Measurements from ENCODE around the gene GAST.

The GAST gene

DNA sequence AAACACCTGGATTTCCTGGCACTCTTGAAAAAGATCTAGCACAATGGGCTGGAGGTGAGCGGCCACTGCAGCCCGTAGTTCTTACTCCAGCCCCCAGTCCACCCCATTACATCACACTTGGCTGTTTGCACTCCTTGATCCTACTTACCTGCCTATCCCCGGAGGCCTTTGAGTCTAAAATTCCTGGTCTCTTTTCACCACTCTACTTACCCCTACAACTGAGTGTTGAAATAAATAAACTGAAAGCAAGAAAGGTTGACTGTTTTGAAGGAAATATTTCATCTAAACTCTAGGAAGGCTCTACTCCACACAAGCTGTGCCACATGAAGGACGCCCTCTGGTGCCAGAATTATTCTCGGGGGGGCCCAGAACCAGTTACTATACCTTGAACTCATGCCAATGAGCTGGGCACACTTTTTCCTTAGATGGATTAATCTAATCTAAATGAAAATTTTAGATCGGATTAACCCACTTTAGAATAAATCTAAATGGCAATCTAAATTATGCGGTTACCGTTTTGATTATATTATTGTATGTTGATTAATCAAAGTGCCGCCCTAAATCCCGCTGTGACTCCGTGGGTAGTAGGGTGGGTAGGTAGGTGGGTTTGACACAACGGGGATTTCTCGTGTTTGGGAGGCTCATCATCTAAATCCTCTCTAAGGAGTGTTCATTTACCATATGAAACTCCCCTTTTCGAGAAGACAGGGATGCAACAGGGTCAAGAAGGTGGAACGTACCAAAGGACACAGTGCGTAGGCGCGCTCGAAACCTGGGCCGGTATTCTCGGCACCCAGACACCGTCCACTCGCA, 24.1 kb upstream of the GAST start:
- Histone ChIP-seq H3K9me3 (ENCODE audit: control insufficient read depth, insufficient read depth, low read length) (no peaks in the 10 kb centered on the region), H3K4me3 (ENCODE audit: low read depth, low read length) (peak overlapping the region; percentile 89), H3K4me1 (ENCODE audit: control insufficient read depth, insufficient read depth, low read length) (no peaks in the 10 kb centered on the region), H3K36me3 (ENCODE audit: control insufficient read depth, insufficient read depth, low read length) (peaks cover 34% of the 10 kb centered on the region), H3K27me3 (ENCODE audit: control insufficient read depth, insufficient read depth, low read length) (no peaks in the 10 kb centered on the region), H3K9ac (ENCODE audit: low read depth, low read length) (peak overlapping the region; percentile 70)

DNA sequence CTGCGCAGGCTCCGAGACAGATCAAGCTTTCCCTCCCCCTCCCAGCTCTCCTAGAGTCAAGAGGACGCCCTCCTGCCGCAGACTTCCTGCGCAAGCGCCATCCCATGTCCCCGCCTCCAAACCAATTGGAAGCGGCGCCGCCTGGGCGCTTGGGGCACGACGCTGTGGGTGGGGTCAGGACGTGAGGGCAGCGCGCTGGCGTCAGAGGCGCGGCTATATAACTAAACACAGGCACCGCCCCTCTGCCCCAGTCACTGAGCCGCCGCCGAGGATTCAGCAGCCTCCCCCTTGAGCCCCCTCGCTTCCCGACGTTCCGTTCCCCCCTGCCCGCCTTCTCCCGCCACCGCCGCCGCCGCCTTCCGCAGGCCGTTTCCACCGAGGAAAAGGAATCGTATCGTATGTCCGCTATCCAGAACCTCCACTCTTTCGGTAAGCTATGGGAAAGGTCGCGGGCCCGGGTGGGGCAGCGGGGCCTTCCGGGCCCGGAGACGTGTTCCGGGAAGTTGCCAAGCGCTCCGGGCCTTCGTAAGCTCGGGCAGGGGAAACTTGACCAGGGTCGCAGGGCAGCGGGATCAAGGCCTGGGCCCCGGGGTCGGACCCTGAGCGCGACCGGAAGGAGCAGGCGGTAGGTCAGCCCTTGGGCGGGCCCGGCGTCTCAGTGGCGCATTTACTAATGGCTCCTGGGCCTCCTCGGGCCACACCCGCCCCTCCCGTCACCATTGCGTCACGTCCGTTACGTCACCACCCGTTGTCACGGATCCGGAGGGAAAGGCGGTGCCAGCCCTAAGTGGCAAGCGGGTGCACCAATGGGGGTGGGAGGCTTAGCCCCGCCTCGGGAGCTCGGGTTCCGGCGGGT, 23.3 kb upstream of the GAST start, which contains the start of gene EIF1:
TSS of gene EIF1 (plus strand) at position 245 of the 856 bp plus-strand sequence. CDS start at position 399, 154 bp downstream.
- H3K9me3 ChIP-seq (ENCODE audit: control insufficient read depth, insufficient read depth, low read length), result no peaks in the 10 kb centered on the region
- H3K36me3 ChIP-seq (ENCODE audit: control insufficient read depth, insufficient read depth, low read length), result peaks cover 34% of the 10 kb centered on the region
- no peaks in the 10 kb centered on the region for H3K4me1 ChIP-seq (ENCODE audit: control insufficient read depth, insufficient read depth, low read length)
- H3K27me3 ChIP-seq (ENCODE audit: control insufficient read depth, insufficient read depth, low read length), result no peaks in the 10 kb centered on the region
- peak within 1 kb of the TSS; percentile 97 for H3K4me3 ChIP-seq (ENCODE audit: low read depth, low read length)
- H3K9ac ChIP-seq (ENCODE audit: low read depth, low read length), result peak within 1 kb of the TSS; percentile 98

DNA sequence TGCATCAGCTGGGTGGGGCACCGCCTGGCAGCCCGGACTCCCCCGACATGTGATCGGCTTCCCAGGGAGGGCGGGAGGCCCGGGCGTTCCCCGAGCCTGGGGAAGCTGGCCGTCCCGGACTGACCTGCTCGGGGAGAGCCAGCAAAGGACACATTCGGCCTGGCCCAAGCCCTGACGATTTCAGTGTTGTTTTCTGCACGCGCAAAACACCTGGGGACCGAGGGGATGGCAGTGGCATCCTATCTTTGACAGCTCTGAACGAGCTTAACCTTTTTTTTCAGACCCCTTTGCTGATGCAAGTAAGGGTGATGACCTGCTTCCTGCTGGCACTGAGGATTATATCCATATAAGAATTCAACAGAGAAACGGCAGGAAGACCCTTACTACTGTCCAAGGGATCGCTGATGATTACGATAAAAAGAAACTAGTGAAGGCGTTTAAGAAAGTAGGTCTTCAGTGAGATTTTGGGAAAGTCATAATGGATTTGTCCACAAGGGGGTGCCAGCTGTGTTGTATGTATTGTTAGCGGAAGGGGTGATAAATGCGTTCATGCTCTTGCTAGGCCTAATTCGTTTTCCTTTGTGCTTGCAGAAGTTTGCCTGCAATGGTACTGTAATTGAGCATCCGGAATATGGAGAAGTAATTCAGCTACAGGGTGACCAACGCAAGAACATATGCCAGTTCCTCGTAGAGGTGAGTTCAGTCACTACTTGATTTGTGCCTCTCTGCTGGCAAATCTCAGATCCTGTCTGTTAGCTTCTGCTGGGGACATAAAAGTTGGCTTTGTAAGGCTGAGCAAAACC, 22.4 kb upstream of the GAST start:
- Histone ChIP-seq H3K36me3 (ENCODE audit: control insufficient read depth, insufficient read depth, low read length) (peaks cover 34% of the 10 kb centered on the region), H3K4me1 (ENCODE audit: control insufficient read depth, insufficient read depth, low read length) (no peaks in the 10 kb centered on the region), H3K4me3 (ENCODE audit: low read depth, low read length) (peak overlapping the region; percentile 97), H3K27me3 (ENCODE audit: control insufficient read depth, insufficient read depth, low read length) (no peaks in the 10 kb centered on the region), H3K9ac (ENCODE audit: low read depth, low read length) (peak overlapping the region; percentile 97), H3K9me3 (ENCODE audit: control insufficient read depth, insufficient read depth, low read length) (no peaks in the 10 kb centered on the region)

DNA sequence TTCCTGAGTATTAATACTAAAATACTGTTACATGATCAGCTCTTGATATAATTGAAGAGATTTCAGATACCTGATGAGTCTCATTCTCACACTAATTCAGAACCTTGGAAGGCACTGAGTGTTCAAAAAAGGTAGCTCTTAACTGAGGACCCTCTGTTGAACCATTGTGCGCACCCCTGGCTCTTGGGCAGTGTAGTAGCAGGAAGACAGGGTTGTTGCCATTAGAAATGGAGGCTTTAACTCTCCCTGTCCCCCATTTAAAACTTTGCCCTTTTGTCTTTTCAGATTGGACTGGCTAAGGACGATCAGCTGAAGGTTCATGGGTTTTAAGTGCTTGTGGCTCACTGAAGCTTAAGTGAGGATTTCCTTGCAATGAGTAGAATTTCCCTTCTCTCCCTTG, 21.6 kb upstream of the GAST start:
- H3K9me3 ChIP-seq (ENCODE audit: control insufficient read depth, insufficient read depth, low read length), result no peaks in the 10 kb centered on the region
- no peaks in the 10 kb centered on the region for H3K4me1 ChIP-seq (ENCODE audit: control insufficient read depth, insufficient read depth, low read length)
- H3K9ac ChIP-seq (ENCODE audit: low read depth, low read length), result peak overlapping the region; percentile 97
- H3K27me3 ChIP-seq (ENCODE audit: control insufficient read depth, insufficient read depth, low read length), result no peaks in the 10 kb centered on the region
- H3K4me3 ChIP-seq (ENCODE audit: low read depth, low read length), result peak overlapping the region; percentile 97
- peaks cover 34% of the 10 kb centered on the region for H3K36me3 ChIP-seq (ENCODE audit: control insufficient read depth, insufficient read depth, low read length)

DNA sequence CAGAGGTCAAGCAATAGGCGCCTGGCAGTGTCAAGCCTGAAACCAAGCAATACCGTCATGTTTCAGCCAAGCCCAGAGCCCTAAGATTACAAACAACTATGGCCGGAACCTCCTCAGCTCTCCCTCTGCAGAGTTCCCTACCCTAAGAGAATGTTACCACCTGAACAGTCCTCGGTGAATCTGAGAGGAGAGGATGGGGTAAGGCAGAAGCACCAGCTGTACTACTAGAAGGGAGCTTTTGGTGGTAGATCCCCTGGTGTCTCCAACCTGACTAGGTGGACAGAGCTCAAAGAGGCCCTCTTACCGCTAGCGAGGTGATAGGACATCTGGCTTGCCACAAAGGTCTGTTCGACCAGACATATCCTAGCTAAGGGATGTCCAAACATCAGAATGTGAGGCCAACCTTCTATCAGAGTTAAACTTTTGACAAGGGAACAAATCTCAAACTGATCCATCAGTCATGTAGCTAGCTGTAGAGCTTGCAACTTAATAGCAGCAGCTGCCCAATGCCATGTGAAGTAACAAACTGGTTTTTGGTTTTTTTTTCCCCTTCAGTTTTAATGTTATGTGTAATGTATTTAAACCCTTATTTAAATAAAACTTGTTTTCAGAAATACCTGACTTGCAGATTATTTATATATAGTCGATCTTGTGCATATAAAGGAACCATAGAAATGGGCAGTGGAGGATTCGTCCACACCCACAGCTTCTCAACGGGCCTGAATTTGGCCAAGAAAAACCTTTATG, 20.9 kb upstream of the GAST start:
- Histone ChIP-seq H3K9me3 (ENCODE audit: control insufficient read depth, insufficient read depth, low read length) (no peaks in the 10 kb centered on the region), H3K27me3 (ENCODE audit: control insufficient read depth, insufficient read depth, low read length) (no peaks in the 10 kb centered on the region), H3K9ac (ENCODE audit: low read depth, low read length) (no peak overlapping the region), H3K36me3 (ENCODE audit: control insufficient read depth, insufficient read depth, low read length) (peaks cover 34% of the 10 kb centered on the region), H3K4me1 (ENCODE audit: control insufficient read depth, insufficient read depth, low read length) (peaks cover 1% of the 10 kb centered on the region), H3K4me3 (ENCODE audit: low read depth, low read length) (no peak overlapping the region)

DNA sequence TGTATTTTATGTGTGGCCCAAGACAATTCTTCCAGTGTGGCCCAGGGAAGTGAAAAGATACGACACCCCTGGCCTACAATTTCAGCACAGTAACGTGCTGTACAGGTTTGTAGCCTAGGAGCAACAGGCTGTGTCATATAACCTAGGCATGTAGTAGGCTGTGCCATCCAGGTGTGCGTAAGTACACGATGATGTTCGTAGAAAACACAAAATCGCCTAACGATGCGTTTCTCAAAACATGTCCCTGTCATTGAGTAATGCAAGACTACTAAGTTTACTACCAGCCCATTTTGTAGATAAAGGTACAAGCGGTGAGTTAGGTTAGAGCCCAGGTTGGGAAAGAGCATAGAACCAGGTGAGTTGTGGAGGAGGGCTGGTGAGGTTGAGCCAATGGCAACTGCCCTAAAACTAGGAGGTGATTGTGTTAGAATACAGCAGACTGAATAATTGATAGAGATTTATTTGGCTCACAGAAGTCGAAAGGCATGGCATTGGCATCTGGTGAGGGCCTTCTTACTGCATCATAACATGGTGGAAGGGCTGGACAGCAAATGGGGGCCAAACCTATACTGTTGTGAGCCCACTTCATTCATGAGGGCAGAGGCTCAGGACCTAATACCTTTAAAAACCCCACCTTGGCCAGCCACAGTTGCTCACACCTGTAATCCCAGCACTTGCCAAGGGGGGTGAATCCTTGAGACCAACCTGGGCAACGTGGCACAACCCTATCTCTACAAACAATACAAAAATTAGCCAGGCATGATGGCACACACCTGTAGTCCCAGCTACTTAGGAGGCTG, 19.2 kb upstream of the GAST start:
- H3K36me3 ChIP-seq (ENCODE audit: control insufficient read depth, insufficient read depth, low read length), result peaks cover 34% of the 10 kb centered on the region

DNA sequence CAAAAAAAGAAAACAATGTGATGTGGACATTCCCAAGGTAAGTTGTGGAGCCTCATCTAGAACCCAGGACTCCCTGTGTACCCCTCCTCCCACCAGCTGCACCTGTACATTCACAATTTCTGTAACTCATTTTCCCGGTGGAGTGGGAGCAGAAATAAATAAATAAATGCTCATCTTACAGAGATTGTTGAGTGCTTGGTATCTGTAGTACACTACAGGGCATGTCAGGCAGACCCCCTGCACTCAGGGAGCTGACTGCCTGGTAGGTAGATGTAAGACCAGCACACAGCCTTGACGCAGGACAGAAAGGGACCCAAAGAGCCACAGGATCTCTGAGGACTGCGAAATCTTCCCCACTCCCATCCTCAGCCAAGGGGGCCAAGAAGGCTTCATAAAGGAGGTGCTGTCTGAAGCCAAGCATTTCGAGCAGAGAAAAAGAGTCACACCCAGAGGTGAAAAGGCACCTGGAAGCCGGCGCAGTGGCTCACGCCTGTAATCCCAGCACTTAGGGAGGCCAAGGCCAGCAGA, 16.9 kb upstream of the GAST start:
- no peaks in the 10 kb centered on the region for H3K27me3 ChIP-seq (ENCODE audit: control insufficient read depth, insufficient read depth, low read length)
- peaks cover 2% of the 10 kb centered on the region for H3K4me1 ChIP-seq (ENCODE audit: control insufficient read depth, insufficient read depth, low read length)
- H3K36me3 ChIP-seq (ENCODE audit: control insufficient read depth, insufficient read depth, low read length), result peaks cover 24% of the 10 kb centered on the region
- H3K9me3 ChIP-seq (ENCODE audit: control insufficient read depth, insufficient read depth, low read length), result no peaks in the 10 kb centered on the region
- no peak overlapping the region for H3K9ac ChIP-seq (ENCODE audit: low read depth, low read length)
- no peak overlapping the region for H3K4me3 ChIP-seq (ENCODE audit: low read depth, low read length)

More for the DNA sequence above, 19.2 kb upstream of the GAST start:
- peaks cover 2% of the 10 kb centered on the region for H3K4me1 ChIP-seq (ENCODE audit: control insufficient read depth, insufficient read depth, low read length)
- no peak overlapping the region for H3K9ac ChIP-seq (ENCODE audit: low read depth, low read length)
- no peak overlapping the region for H3K4me3 ChIP-seq (ENCODE audit: low read depth, low read length)
- no peaks in the 10 kb centered on the region for H3K9me3 ChIP-seq (ENCODE audit: control insufficient read depth, insufficient read depth, low read length)
- H3K27me3 ChIP-seq (ENCODE audit: control insufficient read depth, insufficient read depth, low read length), result no peaks in the 10 kb centered on the region

DNA sequence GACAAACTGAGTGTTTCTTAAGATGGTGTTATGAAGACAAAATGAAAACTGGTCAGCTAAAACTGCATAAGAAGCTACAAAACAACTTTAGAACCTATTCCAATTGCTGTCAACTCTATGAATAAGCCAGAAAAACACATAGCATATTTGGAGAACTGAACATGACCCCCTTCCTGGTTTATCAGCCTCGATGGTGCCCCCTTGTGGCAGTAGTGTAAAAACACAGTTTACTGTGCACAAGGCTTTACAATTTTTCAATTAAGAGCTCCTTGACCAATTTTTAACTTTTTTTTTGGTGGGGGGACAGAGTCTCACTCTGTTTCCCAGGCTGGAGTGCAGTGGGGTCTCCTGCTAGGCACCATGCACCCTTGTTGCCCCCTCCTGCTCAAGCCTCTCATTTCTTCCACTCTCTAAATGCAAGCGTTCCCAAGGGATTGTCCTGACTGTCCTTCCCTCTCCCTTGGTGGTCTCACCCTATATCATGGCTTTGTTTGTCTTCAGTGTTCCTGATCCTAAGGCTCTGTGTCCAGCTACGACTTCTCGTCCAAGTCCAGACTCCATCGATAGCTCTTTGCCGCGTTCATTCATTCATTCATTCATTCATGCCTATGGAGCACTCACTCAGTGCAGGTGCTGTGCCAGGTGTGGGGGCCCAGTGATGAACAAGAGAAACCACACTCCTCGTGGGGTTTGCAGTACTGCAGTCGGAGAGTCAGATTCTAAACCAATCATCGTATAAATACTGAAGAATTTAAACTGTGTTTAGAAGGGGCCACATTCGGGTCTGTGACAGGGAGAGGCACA, 16.0 kb upstream of the GAST start:
- Histone ChIP-seq H3K9ac (ENCODE audit: low read depth, low read length) (no peak overlapping the region), H3K4me1 (ENCODE audit: control insufficient read depth, insufficient read depth, low read length) (peaks cover 2% of the 10 kb centered on the region)

DNA sequence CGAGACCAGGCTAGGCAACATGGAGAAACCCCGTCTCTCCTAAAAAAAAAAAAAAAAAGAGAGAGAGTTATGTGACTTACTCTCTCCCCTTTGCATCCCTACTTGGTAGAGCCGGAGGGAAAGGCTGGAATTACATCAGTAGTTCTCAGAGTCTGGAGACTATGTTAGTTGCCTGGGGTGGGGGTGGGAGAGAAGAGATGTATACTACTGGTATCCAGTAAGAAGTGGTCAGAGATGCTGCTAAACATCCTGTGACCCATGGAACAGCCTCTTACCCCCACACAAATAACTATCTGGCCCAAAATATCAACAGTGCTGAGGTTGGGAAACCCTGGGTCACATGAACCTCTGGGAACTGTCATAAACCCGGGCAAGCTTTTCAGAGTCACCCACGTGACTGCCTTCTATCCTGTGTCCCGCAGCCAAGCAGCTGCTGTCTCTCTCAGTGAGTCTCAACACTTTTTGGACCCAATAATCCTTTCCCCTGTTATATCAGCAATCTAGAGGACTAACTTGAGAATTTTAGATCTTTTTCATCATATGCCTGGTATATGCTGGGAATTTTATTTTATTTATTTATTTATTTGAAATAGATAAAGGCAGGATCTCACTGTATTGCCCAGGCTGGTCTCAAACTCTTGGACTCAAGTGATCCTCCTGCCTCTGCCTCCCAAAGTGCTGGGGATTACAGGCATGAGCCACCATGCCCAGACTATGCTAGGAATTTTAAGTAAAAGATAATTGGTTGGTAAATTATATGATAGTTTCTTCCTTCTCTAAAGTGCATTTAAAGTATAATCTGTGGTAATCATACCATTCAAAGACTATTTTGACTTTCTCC, 14.8 kb upstream of the GAST start:
- Histone ChIP-seq H3K36me3 (ENCODE audit: control insufficient read depth, insufficient read depth, low read length) (peaks cover 6% of the 10 kb centered on the region), H3K27me3 (ENCODE audit: control insufficient read depth, insufficient read depth, low read length) (no peaks in the 10 kb centered on the region), H3K4me1 (ENCODE audit: control insufficient read depth, insufficient read depth, low read length) (peaks cover 2% of the 10 kb centered on the region), H3K9ac (ENCODE audit: low read depth, low read length) (no peak overlapping the region), H3K4me3 (ENCODE audit: low read depth, low read length) (no peak overlapping the region), H3K9me3 (ENCODE audit: control insufficient read depth, insufficient read depth, low read length) (no peaks in the 10 kb centered on the region)

More for the DNA sequence above, 16.0 kb upstream of the GAST start:
- no peaks in the 10 kb centered on the region for H3K27me3 ChIP-seq (ENCODE audit: control insufficient read depth, insufficient read depth, low read length)
- H3K4me3 ChIP-seq (ENCODE audit: low read depth, low read length), result no peak overlapping the region
- H3K36me3 ChIP-seq (ENCODE audit: control insufficient read depth, insufficient read depth, low read length), result peaks cover 15% of the 10 kb centered on the region
- H3K9me3 ChIP-seq (ENCODE audit: control insufficient read depth, insufficient read depth, low read length), result no peaks in the 10 kb centered on the region
